ENCODE measurements around the gene TAX1BP1.
"Not testable (repeated sequence)": the region's sequence is repeated elsewhere in the genome, so short reads cannot be mapped to it uniquely, and the experiment has no call there.

Gene TAX1BP1

GRCh38 chr7:27735831-27736230 lies 4.1 kb upstream of the TAX1BP1 start:
- DNase-seq (ENCODE audit: low read depth) = no peak
- TF ChIP-seq CTCF (IDR thresholded peaks at IDR 0.05; ENCODE audit: control insufficient read depth, insufficient read depth, low read depth, low read length, missing control alignments) = no peak
- H3K4me3 ChIP-seq (ENCODE audit: control insufficient read depth, low read depth, low read length) = no peak overlapping the region

DNA sequence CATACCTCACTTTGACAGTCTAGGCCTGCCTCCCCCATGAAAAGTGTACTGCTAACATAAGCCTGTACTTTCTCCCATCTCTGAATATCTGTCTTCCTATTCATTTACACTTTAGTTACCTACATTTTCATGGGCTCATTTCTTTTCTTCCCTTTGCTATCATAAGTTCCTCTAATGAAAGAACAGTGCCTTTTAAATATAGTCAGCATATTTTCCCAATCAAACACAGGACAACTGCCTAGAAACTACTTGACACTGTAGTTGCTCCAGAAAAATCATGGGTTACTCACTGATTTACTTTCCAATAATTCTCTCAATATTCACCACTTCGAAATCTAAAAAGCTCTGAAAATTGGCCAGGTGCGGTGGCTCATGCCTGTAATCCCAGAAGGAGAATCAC lies 2.8 kb upstream of the TAX1BP1 start:
- H3K4me3 ChIP-seq (ENCODE audit: control insufficient read depth, low read depth, low read length) = no peak overlapping the region
- DNase-seq (ENCODE audit: low read depth) = no peak
- no peak for TF ChIP-seq CTCF (IDR thresholded peaks at IDR 0.05; ENCODE audit: control insufficient read depth, insufficient read depth, low read depth, low read length, missing control alignments)

- no peak for DNase-seq (ENCODE audit: low read depth)
- no peak for TF ChIP-seq CTCF (IDR thresholded peaks at IDR 0.05; ENCODE audit: control insufficient read depth, insufficient read depth, low read depth, low read length, missing control alignments)
- H3K4me3 ChIP-seq (ENCODE audit: control insufficient read depth, low read depth, low read length) = no peak overlapping the region
Measured at GRCh38 chr7:27737616-27738015, 2.3 kb upstream of the TAX1BP1 start.

DNA sequence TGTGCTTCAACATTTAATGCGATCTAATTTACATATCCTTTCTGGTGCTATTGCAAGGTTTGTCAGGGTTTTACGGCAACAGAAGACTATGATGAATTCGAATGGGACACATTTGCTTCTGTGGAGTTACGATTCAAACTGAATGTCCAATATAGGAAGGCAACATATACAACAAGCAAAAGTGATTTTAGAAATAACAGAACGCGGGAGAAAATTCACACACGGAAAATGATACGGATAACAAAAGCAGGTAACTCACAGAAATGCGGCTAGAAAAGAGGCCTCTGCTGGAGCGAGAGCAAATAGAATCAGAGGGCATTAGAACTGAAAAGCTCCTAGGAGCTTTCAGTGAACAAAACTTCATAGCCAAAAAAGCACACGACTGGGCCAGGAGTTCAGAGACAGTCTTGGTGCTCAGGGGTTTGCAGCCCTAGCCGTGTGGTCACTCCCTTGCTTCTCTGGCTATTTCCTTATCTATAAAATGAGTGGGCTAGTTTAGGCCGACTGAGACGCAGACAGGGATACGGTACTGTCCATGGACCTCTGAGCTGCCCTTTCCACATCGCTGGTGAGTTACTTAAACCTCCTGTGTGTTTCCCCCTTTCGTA lies 557 bp upstream of the TAX1BP1 start:
- H3K4me3 ChIP-seq (ENCODE audit: control insufficient read depth, low read depth, low read length) = peak overlapping the region; percentile 100
- DNase-seq (ENCODE audit: low read depth) = no peak
- TF ChIP-seq CTCF (IDR thresholded peaks at IDR 0.05; ENCODE audit: control insufficient read depth, insufficient read depth, low read depth, low read length, missing control alignments) = no peak

GRCh38 chr7:27740449-27741086 lies 606 bp downstream of the TAX1BP1 start:
- no peak for TF ChIP-seq CTCF (IDR thresholded peaks at IDR 0.05; ENCODE audit: control insufficient read depth, insufficient read depth, low read depth, low read length, missing control alignments)
- no peak for DNase-seq (ENCODE audit: low read depth)
- H3K4me3 ChIP-seq (ENCODE audit: control insufficient read depth, low read depth, low read length) = peak overlapping the region; percentile 100

DNA sequence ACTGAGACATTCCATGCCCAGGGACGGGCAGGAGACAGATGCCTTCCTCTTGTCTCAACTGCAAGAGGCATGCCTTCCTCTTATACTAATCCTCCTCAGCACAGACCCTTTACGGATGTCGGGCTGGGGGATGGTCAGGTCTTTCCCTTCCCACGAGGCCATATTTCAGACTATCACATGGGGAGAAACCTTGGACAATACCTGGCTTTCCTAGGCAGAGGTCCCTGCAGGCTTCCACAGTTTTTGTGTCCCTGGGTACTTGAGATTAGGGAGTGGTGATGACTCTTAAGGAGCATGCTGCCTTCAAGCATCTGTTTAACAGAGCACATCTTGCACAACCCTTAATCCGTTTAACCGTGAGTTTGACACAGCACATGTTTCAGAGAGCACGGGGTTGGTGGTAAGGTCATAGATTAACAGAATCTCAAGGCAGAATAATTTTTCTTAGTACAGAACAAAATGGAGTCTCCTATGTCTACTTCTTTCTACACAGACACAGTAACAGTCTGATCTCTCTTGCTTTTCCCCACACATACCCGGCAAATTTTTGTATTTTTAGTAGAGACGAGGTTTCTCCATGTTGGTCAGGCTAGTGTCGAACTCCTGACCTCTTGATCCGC lies 2.2 kb downstream of the TAX1BP1 start:
- not testable (repeated sequence) for DNase-seq (ENCODE audit: low read depth)

DNA sequence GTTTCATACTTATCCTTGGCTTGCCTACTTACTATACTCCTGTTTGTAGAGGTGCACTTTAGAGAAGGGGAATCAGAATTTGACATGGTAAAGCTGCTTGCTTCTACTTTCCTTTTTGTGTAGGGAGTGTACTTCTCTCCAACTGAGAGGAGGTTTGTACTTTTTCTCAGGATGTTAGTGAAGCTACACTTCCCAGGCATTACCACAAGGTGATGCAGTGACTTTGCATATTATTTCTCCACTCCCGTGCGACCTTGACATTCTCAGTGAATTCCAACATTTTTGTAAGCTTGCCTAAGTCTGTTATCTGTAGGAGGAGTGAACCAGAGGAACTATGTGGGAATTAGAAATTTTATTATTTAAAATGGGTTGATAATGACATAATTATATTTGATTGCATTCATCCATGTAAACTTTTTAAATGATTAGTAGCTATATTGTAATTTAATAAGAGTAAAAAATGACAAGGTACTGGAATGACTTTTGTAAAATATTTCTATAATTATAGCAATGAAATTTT lies 5.2 kb downstream of the TAX1BP1 start:
- no peak for DNase-seq (ENCODE audit: low read depth)
- peak; percentile 75 for TF ChIP-seq CTCF (IDR thresholded peaks at IDR 0.05; ENCODE audit: control insufficient read depth, insufficient read depth, low read depth, low read length, missing control alignments)
- H3K4me3 ChIP-seq (ENCODE audit: control insufficient read depth, low read depth, low read length) = no peak overlapping the region

More for the DNA sequence above, 2.2 kb downstream of the TAX1BP1 start:
- H3K4me3 ChIP-seq (ENCODE audit: control insufficient read depth, low read depth, low read length) = not testable (repeated sequence)
